ENCODE results near the gene PDZRN4.

- TF ChIP-seq CTCF (conservative IDR thresholded peaks at IDR 0.05; ENCODE audit: low read depth, low read length): no peak
- no peak for TF ChIP-seq EZH2 (IDR thresholded peaks at IDR 0.05; ENCODE audit: borderline replicate concordance, low read depth, low read length, poor library complexity, severe bottlenecking)
These were observed 249.4 kb downstream of the PDZRN4 start for GRCh38 chr12:41437563-41437962.
